ENCODE data around the gene ZNF547. TPM values are rescaled to one million over a fixed set of nuclear protein-coding genes. Genes with fewer than 3 reads are reported as not detected.

ZNF547 gene
- polyA plus RNA-seq, 3 donors = 0.30 to 0.32 TPM; not detected in 1

- H3K4me3 Mint-ChIP-seq = no peak overlapping the region
- TF ChIP-seq CTCF (IDR thresholded peaks at IDR 0.05) = no peak
- peak overlapping the region; percentile 35 for H2AFZ ChIP-seq (ENCODE audit: insufficient read depth, low read depth, low read length, poor library complexity, severe bottlenecking)
- intact Hi-C loops (cut with micrococcal nuclease) = loop anchor here in 1 of 2 donors (5.0 kb wide), 1 partner anchor 35 kb away; the partner anchor contains the start of gene ZNF460
- DNase-seq = no peak
- H3K4me3 ChIP-seq (replicated peaks in 1 of 3; ENCODE audit: low read depth in 2 of 3, low read length in 3 of 3) = no peak overlapping the region
- peaks cover 21% of the 10 kb centered on the region for H3K79me2 ChIP-seq (ENCODE audit: insufficient read depth, low read length)
- peaks cover 16 to 42% (median 26%) of the 10 kb centered on the region in 7 donors for H3K9me3 Mint-ChIP-seq
- 21% methylated on average over 25 of the region's 29 CpGs for WGBS (ENCODE audit: insufficient coverage)
- peaks cover 22% of the 10 kb centered on the region for H3K4me1 Mint-ChIP-seq
- H3K36me3 Mint-ChIP-seq = no peaks in the 10 kb centered on the region
- no peak overlapping the region for H3K9ac ChIP-seq (ENCODE audit: insufficient read depth, low read length, poor library complexity, severe bottlenecking)
- peaks cover 27 to 40% of the 10 kb centered on the region in 2 donors for H3K27me3 ChIP-seq (ENCODE audit: control insufficient read depth in 2 of 2, insufficient read depth in 2 of 2, low read length in 2 of 2)
- no peaks in the 10 kb centered on the region for H4K20me1 ChIP-seq (ENCODE audit: insufficient read depth, low read length)
- H3K4me1 ChIP-seq (ENCODE audit: control insufficient read depth in 1 of 2, insufficient read depth in 2 of 2, low read length in 2 of 2) = peaks cover 15 to 16% of the 10 kb centered on the region in 2 donors
- no peak overlapping the region for H3K27ac Mint-ChIP-seq
- no peak overlapping the region for H3K27ac ChIP-seq (ENCODE audit: low read depth in 1 of 2, low read length in 2 of 2)
- H3K36me3 ChIP-seq (replicated peaks in 1 of 2; ENCODE audit: control insufficient read depth in 1 of 2, insufficient read depth in 2 of 2, low read length in 2 of 2) = no peaks in the 10 kb centered on the region
- H3K27me3 Mint-ChIP-seq (ENCODE audit: low read depth in 3 of 3) = peaks cover 29 to 55% (median 43%) of the 10 kb centered on the region in 3 donors
- H3K9me3 ChIP-seq (replicated peaks in 1 of 2; ENCODE audit: control insufficient read depth in 1 of 2, insufficient read depth in 1 of 2, low read length in 2 of 2) = peaks cover 7 to 9% of the 10 kb centered on the region in 2 donors
- H3K4me2 ChIP-seq (replicated peaks; ENCODE audit: extremely low read depth, low read length, poor library complexity, severe bottlenecking) = no peak overlapping the region
Observed at GRCh38 chr19:57317503-57317902, 45.8 kb upstream of the ZNF547 start.

- Histone ChIP-seq H4K20me1 (ENCODE audit: insufficient read depth, low read length) (no peaks in the 10 kb centered on the region), H3K36me3 (replicated peaks in 1 of 2; ENCODE audit: control insufficient read depth in 1 of 2, insufficient read depth in 2 of 2, low read length in 2 of 2) (peaks cover 15 to 19% of the 10 kb centered on the region in 2 donors), H3K4me2 (replicated peaks; ENCODE audit: extremely low read depth, low read length, poor library complexity, severe bottlenecking) (peak overlapping the region; percentile 75), H3K79me2 (ENCODE audit: insufficient read depth, low read length) (peaks cover 22% of the 10 kb centered on the region), H2AFZ (ENCODE audit: insufficient read depth, low read depth, low read length, poor library complexity, severe bottlenecking) (peak overlapping the region; percentile 92), H3K4me1 (ENCODE audit: control insufficient read depth in 1 of 2, insufficient read depth in 2 of 2, low read length in 2 of 2) (peaks cover 15 to 16% of the 10 kb centered on the region in 2 donors), H3K9ac (ENCODE audit: insufficient read depth, low read length, poor library complexity, severe bottlenecking) (peak overlapping the region; percentile 91), H3K9me3 (replicated peaks in 1 of 2; ENCODE audit: control insufficient read depth in 1 of 2, insufficient read depth in 1 of 2, low read length in 2 of 2) (peaks cover 9 to 14% of the 10 kb centered on the region in 2 donors), H3K4me3 (replicated peaks in 1 of 3; ENCODE audit: low read depth in 2 of 3, low read length in 3 of 3) (peak overlapping the region; percentile 69 to 83 (median 72)), H3K27ac (ENCODE audit: low read depth in 1 of 2, low read length in 2 of 2) (peak overlapping the region; percentile 88 to 92), H3K27me3 (ENCODE audit: control insufficient read depth in 2 of 2, insufficient read depth in 2 of 2, low read length in 2 of 2) (peaks cover 22 to 40% of the 10 kb centered on the region in 2 donors)
- peaks cover 17 to 58% (median 41%) of the 10 kb centered on the region in 7 donors for H3K9me3 Mint-ChIP-seq
- DNase-seq = no peak
- peak overlapping the region; percentile 92 to 99 (median 94) for H3K27ac Mint-ChIP-seq
- peaks cover 24% of the 10 kb centered on the region for H3K4me1 Mint-ChIP-seq
- peak overlapping the region; percentile 88 to 97 for H3K4me3 Mint-ChIP-seq
- peaks cover 15 to 19% of the 10 kb centered on the region in 2 donors for H3K36me3 Mint-ChIP-seq
- intact Hi-C loops (cut with micrococcal nuclease) = loop anchor here in 1 of 2 donors (5.0 kb wide), 1 partner anchor 38 kb away; the partner anchor contains the start of gene ZNF460
- peaks cover 29 to 40% (median 34%) of the 10 kb centered on the region in 3 donors for H3K27me3 Mint-ChIP-seq (ENCODE audit: low read depth in 3 of 3)
- TF ChIP-seq CTCF (IDR thresholded peaks at IDR 0.05) = no peak
- WGBS (ENCODE audit: insufficient coverage) = 0% methylated on average over 1 of the region's 1 CpG
Observed at GRCh38 chr19:57319869-57320179, 43.5 kb upstream of the ZNF547 start.
